WI38 (cell line): ENCODE results near the gene ARHGEF26.

Source experiments
- H3K4me3 ChIP-seq: 2 replicates; pipeline ENCODE4 v1.5.1; 2011; ENCODE audit warnings: low read depth, mild to moderate bottlenecking, control low read depth, low read length
- CTCF ChIP-seq: IDR thresholded peaks from 2 replicates; pipeline ENCODE4 v1.5.1; 2012; ENCODE audit warnings: low read depth, mild to moderate bottlenecking, control low read depth, low read length

Gene ARHGEF26

GRCh38 chr3:154101250-154101649 is 19.9 kb upstream of the ARHGEF26 start:
- TF ChIP-seq CTCF = no peak
- no peak overlapping the region for H3K4me3 ChIP-seq

GRCh38 chr3:154102225-154102624 is 19.0 kb upstream of the ARHGEF26 start:
- TF ChIP-seq CTCF = no peak
- H3K4me3 ChIP-seq = no peak overlapping the region

GRCh38 chr3:154105218-154105975 is 15.8 kb upstream of the ARHGEF26 start:
- no peak overlapping the region for H3K4me3 ChIP-seq
- TF ChIP-seq CTCF = no peak

GRCh38 chr3:154111365-154111935 is 9.7 kb upstream of the ARHGEF26 start:
- H3K4me3 ChIP-seq = no peak overlapping the region
- TF ChIP-seq CTCF = no peak

GRCh38 chr3:154112146-154112852 is 8.9 kb upstream of the ARHGEF26 start:
- TF ChIP-seq CTCF = no peak

GRCh38 chr3:154113609-154114008 is 7.6 kb upstream of the ARHGEF26 start:
- TF ChIP-seq CTCF = no peak
- H3K4me3 ChIP-seq = no peak overlapping the region

More at GRCh38 chr3:154112146-154112852, 8.9 kb upstream of the ARHGEF26 start:
- H3K4me3 ChIP-seq = no peak overlapping the region

- TF ChIP-seq CTCF = no peak
- H3K4me3 ChIP-seq = no peak overlapping the region
These were observed 5.9 kb upstream of the ARHGEF26 start for GRCh38 chr3:154115332-154115731.
